H9 (cell line): ENCODE data around the gene PADI6. TPM values are rescaled to one million over a fixed set of nuclear protein-coding genes. Genes with fewer than 3 reads are reported as not detected.

ENCODE experiments used
- DNase-seq: peaks from one replicate; pipeline ENCODE4 v3.0.0-alpha.2; 2017
- H2AFZ ChIP-seq: one replicate; pipeline ENCODE4 v1.6.1; 2013; ENCODE audit warnings: mild to moderate bottlenecking, low read length, control low read depth, moderate library complexity
- H2AK5ac ChIP-seq: 2 replicates; pipeline ENCODE4 v1.6.1; 2013; ENCODE audit warnings: low read length, control low read depth, mixed read lengths; ENCODE audit not compliant: insufficient read length
- H2BK120ac ChIP-seq: one replicate; pipeline ENCODE4 v1.6.1; 2013; ENCODE audit warnings: low read depth, mild to moderate bottlenecking, low read length, control low read depth, inconsistent platforms; ENCODE audit not compliant: poor library complexity, severe bottlenecking
- H2BK12ac ChIP-seq: 2 replicates; pipeline ENCODE4 v1.6.1; 2013; ENCODE audit warnings: low read length, control low read depth, mixed read lengths, low read depth; ENCODE audit not compliant: insufficient read length
- H2BK15ac ChIP-seq: 2 replicates; pipeline ENCODE4 v1.6.1; 2013; ENCODE audit warnings: low read depth, low read length, control low read depth
- H2BK20ac ChIP-seq: one replicate; pipeline ENCODE4 v1.6.1; 2013; ENCODE audit warnings: low read depth, mild to moderate bottlenecking, low read length, control low read depth, inconsistent platforms; ENCODE audit not compliant: poor library complexity, severe bottlenecking
- H2BK5ac ChIP-seq: 2 replicates; pipeline ENCODE4 v1.6.1; 2013; ENCODE audit warnings: low read length, control low read depth, mixed read lengths; ENCODE audit not compliant: insufficient read length
- H3K14ac ChIP-seq: 2 replicates; pipeline ENCODE4 v1.6.1; 2013; ENCODE audit warnings: low read length, control low read depth; ENCODE audit not compliant: insufficient read depth
- H3K18ac ChIP-seq: 2 replicates; pipeline ENCODE4 v1.6.1; 2013; ENCODE audit warnings: low read depth, mild to moderate bottlenecking, mixed read lengths, low read length, control low read depth; ENCODE audit not compliant: insufficient read length
- H3K23ac ChIP-seq: 2 replicates; pipeline ENCODE4 v1.6.1; 2013; ENCODE audit warnings: low read length, control low read depth, mixed read lengths, low read depth; ENCODE audit not compliant: insufficient read length
- H3K23me2 ChIP-seq: 2 replicates; pipeline ENCODE4 v1.6.1; 2013; ENCODE audit warnings: low read depth, mild to moderate bottlenecking, mixed read lengths, low read length, control low read depth; ENCODE audit not compliant: insufficient read length, poor library complexity, severe bottlenecking
- H3K27ac ChIP-seq: 2 replicates; pipeline ENCODE4 v1.5.1; 2013; ENCODE audit warnings: low read length, control low read depth, mixed read lengths, low read depth; ENCODE audit not compliant: insufficient read length
- H3K27me3 ChIP-seq: 2 replicates; pipeline ENCODE4 v1.6.1; 2013; ENCODE audit warnings: low read length, control low read depth, inconsistent platforms; ENCODE audit not compliant: insufficient read depth
- H3K4ac ChIP-seq: 2 replicates; pipeline ENCODE4 v1.6.1; 2013; ENCODE audit warnings: low read depth, mild to moderate bottlenecking, control low read depth, inconsistent platforms, low read length, moderate library complexity
- H3K4me1 ChIP-seq: 2 replicates; pipeline ENCODE4 v1.6.1; 2013; ENCODE audit warnings: low read length, control low read depth, inconsistent platforms; ENCODE audit not compliant: insufficient read depth
- H3K4me2 ChIP-seq: 2 replicates; pipeline ENCODE4 v1.6.1; 2013; ENCODE audit warnings: low read length, control low read depth, mixed read lengths; ENCODE audit not compliant: insufficient read length, insufficient read depth
- H3K56ac ChIP-seq: 2 replicates; pipeline ENCODE4 v1.6.1; 2013; ENCODE audit warnings: low read depth, mild to moderate bottlenecking, mixed read lengths, low read length, control low read depth; ENCODE audit not compliant: insufficient read length
- H3K79me1 ChIP-seq: 2 replicates; pipeline ENCODE4 v1.6.1; 2013; ENCODE audit warnings: low read depth, mild to moderate bottlenecking, moderate library complexity, low read length, control low read depth, inconsistent platforms; ENCODE audit not compliant: insufficient read depth, poor library complexity, severe bottlenecking
- H3K79me2 ChIP-seq: 2 replicates; pipeline ENCODE4 v1.6.1; 2013; ENCODE audit warnings: low read length, control low read depth, inconsistent platforms; ENCODE audit not compliant: insufficient read depth
- H3K9ac ChIP-seq: 2 replicates; pipeline ENCODE4 v1.6.1; 2013; ENCODE audit warnings: low read length, control low read depth, mixed read lengths; ENCODE audit not compliant: insufficient read length; ENCODE audit errors: extremely low read depth
- H3K9me3 ChIP-seq: one replicate; pipeline ENCODE4 v1.6.1; 2013; ENCODE audit warnings: low read depth, low read length, inconsistent platforms; ENCODE audit not compliant: control insufficient read depth
- H3T11ph ChIP-seq: one replicate; pipeline ENCODE4 v1.6.1; 2013; ENCODE audit warnings: mild to moderate bottlenecking, low read length, control low read depth, inconsistent platforms
- H4K20me1 ChIP-seq: one replicate; pipeline ENCODE4 v1.6.1; 2013; ENCODE audit not compliant: control insufficient read depth, insufficient read length, insufficient read depth
- H4K5ac ChIP-seq: 2 replicates; pipeline ENCODE4 v1.6.1; 2013; ENCODE audit warnings: low read depth, mild to moderate bottlenecking, mixed read lengths, low read length, control low read depth; ENCODE audit not compliant: insufficient read length
- H4K8ac ChIP-seq: replicated peaks from 2 replicates; pipeline ENCODE4 v1.6.1; 2013; ENCODE audit warnings: low read length, control low read depth, mixed read lengths, low read depth; ENCODE audit not compliant: insufficient read length
- H4K91ac ChIP-seq: 2 replicates; pipeline ENCODE4 v1.6.1; 2013; ENCODE audit warnings: low read depth, mild to moderate bottlenecking, moderate library complexity, mixed read lengths, low read length, control low read depth; ENCODE audit not compliant: insufficient read length
- H3K27ac Mint-ChIP-seq, 3 experiments: 2 replicates in 2 of 3; 3 replicates in 1 of 3; pipeline ENCODE4 v1.8.0; 2020 to 2021; ENCODE audit warnings: mixed read lengths in 3 of 3, mild to moderate bottlenecking in 1 of 3, moderate library complexity in 1 of 3
- H3K27me3 Mint-ChIP-seq: 2 replicates; pipeline ENCODE4 v1.8.0; 2021; ENCODE audit warnings: low read depth, mild to moderate bottlenecking, moderate library complexity, mixed read lengths
- H3K36me3 Mint-ChIP-seq, 3 experiments: 2 replicates in 2 of 3; 3 replicates in 1 of 3; pipeline ENCODE4 v1.8.0; 2020 to 2021; ENCODE audit warnings: low read depth in 3 of 3, mixed read lengths in 3 of 3; ENCODE audit not compliant: insufficient read depth in 1 of 3
- H3K4me1 Mint-ChIP-seq, 2 experiments: 2 replicates each; pipeline ENCODE4 v1.8.0; 2020; ENCODE audit warnings: mixed read lengths in 2 of 2
- H3K4me3 Mint-ChIP-seq, 2 experiments: 2 replicates in 1 of 2; 3 replicates in 1 of 2; pipeline ENCODE4 v1.8.0; 2020 to 2021; ENCODE audit warnings: mild to moderate bottlenecking in 2 of 2, mixed read lengths in 2 of 2, moderate library complexity in 1 of 2
- H3K9me3 Mint-ChIP-seq, 2 experiments: 2 replicates in 1 of 2; 3 replicates in 1 of 2; pipeline ENCODE4 v1.8.0; 2020; ENCODE audit warnings: mild to moderate bottlenecking in 2 of 2, mixed read lengths in 2 of 2, moderate library complexity in 1 of 2
- CTCF ChIP-seq: fragments of 200-600 bp; sonication (generic); conservative IDR thresholded peaks from 3 replicates; pipeline ENCODE4 v1.8.0; 2021; ENCODE audit warnings: antibody characterized with exemption, mild to moderate bottlenecking
- WGBS: extraction: QIAGEN DNeasy Blood & Tissue Kit; methylation state at CpG from one replicate; pipeline ENCODE4 v1.1.7; 2013; ENCODE audit warnings: missing lambda C conversion rate, low lambda C conversion rate, mixed read lengths; ENCODE audit not compliant: insufficient read length; ENCODE audit errors: extremely low coverage; 5-methylcytosine and 5-hydroxymethylcytosine counted together
- total RNA-seq: library from RNA; stranded (reverse); gene quantifications from 2 replicates; pipeline ENCODE4 v1.2.1, GENCODE V29; 2021

Gene PADI6
- total RNA-seq, 1 experiment from 2014 or later: not detected

GRCh38 chr1:17350928-17351446, 21.0 kb upstream of the PADI6 start:
- H3K18ac ChIP-seq: no peak overlapping the region
- H3K79me2 ChIP-seq: no peaks in the 10 kb centered on the region
- Mint-ChIP-seq H3K27ac (no peak overlapping the region), H3K27me3 (peaks cover 15% of the 10 kb centered on the region), H3K4me1 (peaks cover 7 to 18% of the 10 kb centered on the region in 2 experiments), H3K9me3 (no peaks in the 10 kb centered on the region), H3K4me3 (no peak overlapping the region), H3K36me3 (no peaks in the 10 kb centered on the region; a peak in 1 of 7 replicates)
- no peak overlapping the region for H2BK15ac ChIP-seq
- no peak overlapping the region for H3K23ac ChIP-seq
- TF ChIP-seq CTCF: no peak
- no peak for DNase-seq
- no peaks in the 10 kb centered on the region for H3K27me3 ChIP-seq
- no peak overlapping the region for H2BK5ac ChIP-seq
- H3K14ac ChIP-seq: no peak overlapping the region
- no peaks in the 10 kb centered on the region for H4K20me1 ChIP-seq
- H3T11ph ChIP-seq: no peak overlapping the region
- H3K23me2 ChIP-seq: no peaks in the 10 kb centered on the region
- no CpG with 5 or more reads among the region's 7 CpGs for WGBS
- no peak overlapping the region for H2BK20ac ChIP-seq
- no peak overlapping the region for H4K8ac ChIP-seq
- H2BK12ac ChIP-seq: no peak overlapping the region
- H3K4me1 ChIP-seq: no peaks in the 10 kb centered on the region
- H2BK120ac ChIP-seq: no peak overlapping the region
- H2AK5ac ChIP-seq: no peak overlapping the region
- H3K9ac ChIP-seq: no peak overlapping the region
- no peaks in the 10 kb centered on the region for H3K79me1 ChIP-seq
- H3K4me2 ChIP-seq: no peak overlapping the region
- H3K27ac ChIP-seq: no peak overlapping the region
- H3K4ac ChIP-seq: no peak overlapping the region
- H2AFZ ChIP-seq: no peak overlapping the region
- H4K5ac ChIP-seq: no peak overlapping the region
- no peaks in the 10 kb centered on the region for H3K9me3 ChIP-seq
- no peak overlapping the region for H4K91ac ChIP-seq
- H3K56ac ChIP-seq: no peak overlapping the region
